Cardiac muscle cell (in vitro differentiated cells and primary cell): ENCODE results near the gene PHF5A. TPM values are rescaled to one million over a fixed set of nuclear protein-coding genes. Genes with fewer than 3 reads are reported as not detected.

Experiments
- DNase-seq, 2 donors: peaks; one replicate each; pipeline versions ENCODE4 v3.0.0 to v3.0.0-alpha.2; 2010 to 2017; ENCODE audit warnings: low read depth in 1 of 2, low spot score in 1 of 2
- H3K27ac ChIP-seq: fragments of 200-600 bp; sonication (generic); 2 replicates; pipeline ENCODE4 v1.5.1; 2016
- H3K27me3 ChIP-seq: fragments of 200-600 bp; sonication (generic); 2 replicates; pipeline ENCODE4 v1.6.0; 2016; ENCODE audit warnings: control low read depth
- H3K36me3 ChIP-seq: fragments of 200-600 bp; sonication (generic); 2 replicates; pipeline ENCODE4 v1.5.1; 2016; ENCODE audit warnings: control low read depth
- H3K4me1 ChIP-seq: fragments of 200-600 bp; sonication (generic); 2 replicates; pipeline ENCODE4 v1.8.1; 2017; ENCODE audit warnings: low read depth, mild to moderate bottlenecking, mixed run types
- H3K4me3 ChIP-seq: fragments of 200-600 bp; sonication (generic); 2 replicates; pipeline ENCODE4 v1.5.1; 2016; ENCODE audit warnings: mild to moderate bottlenecking
- H3K9me3 ChIP-seq: fragments of 200-600 bp; sonication (generic); 2 replicates; pipeline ENCODE4 v1.5.1; 2017; ENCODE audit warnings: low read depth, mild to moderate bottlenecking, control low read depth
- polyA plus RNA-seq: library from polyadenylated mRNA; unstranded; fragments of >200 nt; fragmentation: Nextera tagmentation; extraction: Ambion mirVana; gene quantifications from 2 replicates; pipeline ENCODE4 v1.2.1, GENCODE V29; 2016
- total RNA-seq: library from RNA; depleted of rRNA; stranded (reverse); fragments of >200 nt; gene quantifications from 2 replicates; pipeline ENCODE4 v1.2.3, GENCODE V29; 2016
- TF ChIP-seq, protein P1 (sequence below): IDR thresholded peaks from 2 replicates; pipeline ENCODE4 v1.5.1; 2012; ENCODE audit warnings: low read depth, mild to moderate bottlenecking, low read length

Gene PHF5A, protein sequence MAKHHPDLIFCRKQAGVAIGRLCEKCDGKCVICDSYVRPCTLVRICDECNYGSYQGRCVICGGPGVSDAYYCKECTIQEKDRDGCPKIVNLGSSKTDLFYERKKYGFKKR
- 32.2 and 42.2 TPM in 2 replicates for total RNA-seq
- 25.9 and 26.9 TPM in 2 replicates for polyA plus RNA-seq

DNA sequence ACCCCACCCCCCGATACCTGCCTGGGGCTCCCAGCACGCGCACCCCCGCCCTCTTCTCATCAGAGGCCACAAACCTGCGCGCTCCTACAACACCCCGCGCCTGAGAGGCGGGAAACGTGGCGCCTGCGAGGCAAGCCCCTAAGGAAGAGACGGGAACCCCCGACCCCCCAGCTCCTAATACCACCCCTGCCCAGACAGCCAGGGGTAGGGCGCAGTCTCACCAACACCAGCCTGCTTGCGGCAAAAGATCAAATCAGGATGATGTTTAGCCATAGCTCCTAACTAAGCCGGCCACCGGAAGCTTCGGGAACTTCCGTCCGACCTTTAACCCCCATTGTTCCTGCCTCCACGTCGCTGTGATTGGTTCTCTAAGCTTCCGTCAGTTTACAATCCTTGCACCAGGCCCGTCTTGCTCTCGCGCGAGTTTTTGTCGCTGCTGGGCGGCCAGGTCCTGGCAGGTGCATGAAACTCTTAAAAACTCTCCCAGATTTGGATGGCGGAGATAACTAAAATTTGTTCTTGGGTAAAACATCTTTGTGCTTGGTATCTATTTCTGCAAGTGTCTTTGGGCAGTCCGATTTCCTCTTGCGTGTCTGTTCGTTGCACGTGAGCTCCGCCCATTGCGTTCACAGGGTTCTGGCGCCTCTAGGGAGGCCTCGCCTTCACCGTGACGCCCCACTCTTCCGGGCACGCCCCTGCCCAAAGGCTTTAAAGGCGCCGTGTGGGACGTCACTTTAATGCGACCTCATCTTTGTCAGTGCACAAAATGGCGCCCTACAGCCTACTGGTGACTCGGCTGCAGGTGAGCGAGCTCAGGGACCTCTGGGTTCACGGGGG lies at the start of gene PHF5A, which contains the start of gene ACO2:
PHF5A (minus strand) TSS at position 312 of the 837 bp plus-strand sequence; CDS start at position 273, 39 bp downstream.
ACO2 (plus strand) TSS at position 737 of the 837 bp plus-strand sequence; CDS start at position 767, 30 bp downstream.
- Histone ChIP-seq H3K27ac (peak within 1 kb of the TSS; percentile 92), H3K36me3 (peaks cover 32% of the 10 kb centered on the region), H3K4me3 (peak within 1 kb of the TSS; percentile 68), H3K4me1 (peaks cover 6% of the 10 kb centered on the region), H3K9me3 (no peaks in the 10 kb centered on the region), H3K27me3 (no peaks in the 10 kb centered on the region)
- TF ChIP-seq, protein P1, sequence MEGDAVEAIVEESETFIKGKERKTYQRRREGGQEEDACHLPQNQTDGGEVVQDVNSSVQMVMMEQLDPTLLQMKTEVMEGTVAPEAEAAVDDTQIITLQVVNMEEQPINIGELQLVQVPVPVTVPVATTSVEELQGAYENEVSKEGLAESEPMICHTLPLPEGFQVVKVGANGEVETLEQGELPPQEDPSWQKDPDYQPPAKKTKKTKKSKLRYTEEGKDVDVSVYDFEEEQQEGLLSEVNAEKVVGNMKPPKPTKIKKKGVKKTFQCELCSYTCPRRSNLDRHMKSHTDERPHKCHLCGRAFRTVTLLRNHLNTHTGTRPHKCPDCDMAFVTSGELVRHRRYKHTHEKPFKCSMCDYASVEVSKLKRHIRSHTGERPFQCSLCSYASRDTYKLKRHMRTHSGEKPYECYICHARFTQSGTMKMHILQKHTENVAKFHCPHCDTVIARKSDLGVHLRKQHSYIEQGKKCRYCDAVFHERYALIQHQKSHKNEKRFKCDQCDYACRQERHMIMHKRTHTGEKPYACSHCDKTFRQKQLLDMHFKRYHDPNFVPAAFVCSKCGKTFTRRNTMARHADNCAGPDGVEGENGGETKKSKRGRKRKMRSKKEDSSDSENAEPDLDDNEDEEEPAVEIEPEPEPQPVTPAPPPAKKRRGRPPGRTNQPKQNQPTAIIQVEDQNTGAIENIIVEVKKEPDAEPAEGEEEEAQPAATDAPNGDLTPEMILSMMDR, result no peak
- DNase-seq, result peak; percentile 99

DNA sequence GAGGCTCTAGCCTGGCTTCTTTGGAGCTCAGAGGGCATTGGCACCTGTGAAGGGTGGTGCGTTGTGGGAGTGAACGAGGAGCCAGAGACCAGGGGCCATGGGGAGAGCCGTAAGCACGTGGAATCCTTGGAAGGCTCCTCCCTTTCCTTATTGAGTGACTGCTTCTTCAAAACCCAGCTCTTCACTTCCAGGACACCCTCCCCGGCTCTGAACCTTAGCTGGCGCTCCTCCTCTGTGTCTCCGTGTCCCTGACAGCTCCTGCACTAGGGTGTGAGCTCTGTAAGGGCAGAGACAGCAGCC lies 49.5 kb upstream of the PHF5A start:
- H3K4me1 ChIP-seq, result peaks cover 6% of the 10 kb centered on the region
- no peak overlapping the region for H3K4me3 ChIP-seq
- no peaks in the 10 kb centered on the region for H3K27me3 ChIP-seq
- H3K9me3 ChIP-seq, result no peaks in the 10 kb centered on the region
- TF ChIP-seq, protein P1, result no peak
- H3K36me3 ChIP-seq, result peaks cover 37% of the 10 kb centered on the region
- H3K27ac ChIP-seq, result no peak overlapping the region
- no peak for DNase-seq

DNA sequence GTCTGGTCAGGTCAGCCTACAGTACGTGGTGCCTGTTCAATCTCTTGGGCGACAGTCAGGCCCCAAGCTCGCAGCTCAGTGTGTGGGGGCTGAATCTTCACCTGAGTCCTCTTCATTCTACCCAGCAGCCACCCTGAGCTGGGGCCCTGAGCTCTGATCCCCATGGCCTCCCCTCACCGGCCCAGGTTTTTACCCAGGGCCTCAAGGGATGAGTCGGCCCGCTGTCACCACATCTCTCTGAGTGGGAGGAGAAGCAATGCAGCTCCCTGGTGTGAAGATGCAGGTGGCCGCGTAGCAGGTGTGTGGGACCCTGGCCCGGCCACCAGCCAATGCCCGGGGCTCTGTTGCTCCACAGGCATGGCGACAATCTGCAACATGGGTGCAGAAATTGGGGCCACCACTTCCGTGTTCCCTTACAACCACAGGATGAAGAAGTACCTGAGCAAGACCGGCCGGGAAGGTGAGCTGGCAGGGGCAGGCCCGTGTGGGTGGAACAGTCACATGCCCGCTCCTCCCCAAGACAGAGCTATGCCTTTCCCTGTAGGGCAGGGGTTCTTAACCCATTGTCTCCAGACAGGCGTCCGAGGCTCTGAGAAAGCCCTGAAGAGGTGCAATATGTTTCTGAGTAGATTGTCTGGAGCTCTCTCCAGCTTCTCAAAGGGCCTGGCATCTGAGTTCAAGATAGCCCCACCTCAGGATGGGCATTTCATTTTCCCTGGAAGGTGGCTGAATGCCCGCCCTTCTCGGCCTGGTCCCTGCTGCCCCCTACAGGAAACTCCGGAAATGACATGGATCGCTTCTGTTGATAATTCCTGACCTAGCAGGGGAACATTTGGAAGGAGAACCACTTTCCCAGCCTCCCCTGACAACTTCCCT lies 48.9 kb upstream of the PHF5A start:
- no peak overlapping the region for H3K4me3 ChIP-seq
- no peaks in the 10 kb centered on the region for H3K9me3 ChIP-seq
- peaks cover 12% of the 10 kb centered on the region for H3K4me1 ChIP-seq
- TF ChIP-seq, protein P1, result peak; percentile 91
- H3K27ac ChIP-seq, result no peak overlapping the region
- peaks cover 33% of the 10 kb centered on the region for H3K36me3 ChIP-seq
- DNase-seq, result peak; percentile 70
- H3K27me3 ChIP-seq, result no peaks in the 10 kb centered on the region

DNA sequence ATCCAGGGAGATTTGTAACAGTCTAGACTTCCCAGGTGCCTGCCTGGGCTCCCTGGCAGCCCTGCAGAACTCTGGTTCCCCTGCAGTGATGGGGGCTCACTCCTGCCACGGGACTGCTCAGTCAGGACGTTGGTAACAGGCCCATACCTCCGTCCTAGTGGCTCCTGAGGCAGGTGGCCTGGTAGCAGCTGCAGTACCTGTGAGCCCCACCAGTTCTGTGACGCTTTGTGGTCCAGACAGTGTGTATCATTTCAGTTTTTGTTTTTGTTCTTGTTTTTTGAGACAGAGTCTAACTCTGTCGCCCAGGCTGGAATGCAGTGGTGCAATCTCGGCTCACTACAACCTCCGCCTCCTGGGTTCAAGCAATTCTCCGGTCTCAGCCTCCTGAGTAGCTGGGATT lies 48.0 kb upstream of the PHF5A start:
- H3K4me1 ChIP-seq, result peaks cover 20% of the 10 kb centered on the region
- DNase-seq, result no peak
- no peak overlapping the region for H3K4me3 ChIP-seq
- no peaks in the 10 kb centered on the region for H3K9me3 ChIP-seq
- no peak overlapping the region for H3K27ac ChIP-seq
- no peaks in the 10 kb centered on the region for H3K27me3 ChIP-seq
- H3K36me3 ChIP-seq, result peaks cover 33% of the 10 kb centered on the region
- TF ChIP-seq, protein P1, result no peak

DNA sequence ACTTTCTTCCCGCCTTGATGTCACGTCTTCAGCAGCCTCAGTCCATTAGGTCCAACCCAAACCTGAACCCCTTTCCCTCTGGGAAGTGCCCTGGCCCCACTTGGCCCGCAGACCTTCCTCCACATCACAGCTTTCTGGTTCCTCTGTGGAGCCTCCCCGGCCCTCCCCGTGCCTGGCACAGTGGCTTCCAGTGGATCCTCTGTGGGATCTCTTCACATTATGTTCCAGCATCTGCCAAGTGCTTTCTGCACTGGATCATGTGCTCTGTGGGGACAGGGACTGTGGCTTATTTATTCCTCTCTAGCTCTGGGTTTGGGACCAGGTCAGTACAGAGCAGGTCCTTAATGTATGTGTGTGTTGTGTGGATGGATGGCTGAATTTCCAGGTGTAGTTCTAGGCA lies 44.9 kb upstream of the PHF5A start:
- Histone ChIP-seq H3K36me3 (peaks cover 25% of the 10 kb centered on the region), H3K27me3 (no peaks in the 10 kb centered on the region), H3K9me3 (no peaks in the 10 kb centered on the region), H3K4me1 (peaks cover 25% of the 10 kb centered on the region), H3K27ac (peak overlapping the region; percentile 88), H3K4me3 (no peak overlapping the region)
- DNase-seq, result no peak
- TF ChIP-seq, protein P1, result no peak
